HG02678 (cell line): ENCODE data around the gene CSNK1G1.

Experiments
- ATAC-seq: cut with Tn5 transposase; IDR thresholded peaks from one replicate; pipeline ENCODE4 v1.9.1; 2021; ENCODE audit warnings: mild to moderate bottlenecking, moderate library complexity; ENCODE audit not compliant: unreplicated experiment

The CSNK1G1 gene

DNA sequence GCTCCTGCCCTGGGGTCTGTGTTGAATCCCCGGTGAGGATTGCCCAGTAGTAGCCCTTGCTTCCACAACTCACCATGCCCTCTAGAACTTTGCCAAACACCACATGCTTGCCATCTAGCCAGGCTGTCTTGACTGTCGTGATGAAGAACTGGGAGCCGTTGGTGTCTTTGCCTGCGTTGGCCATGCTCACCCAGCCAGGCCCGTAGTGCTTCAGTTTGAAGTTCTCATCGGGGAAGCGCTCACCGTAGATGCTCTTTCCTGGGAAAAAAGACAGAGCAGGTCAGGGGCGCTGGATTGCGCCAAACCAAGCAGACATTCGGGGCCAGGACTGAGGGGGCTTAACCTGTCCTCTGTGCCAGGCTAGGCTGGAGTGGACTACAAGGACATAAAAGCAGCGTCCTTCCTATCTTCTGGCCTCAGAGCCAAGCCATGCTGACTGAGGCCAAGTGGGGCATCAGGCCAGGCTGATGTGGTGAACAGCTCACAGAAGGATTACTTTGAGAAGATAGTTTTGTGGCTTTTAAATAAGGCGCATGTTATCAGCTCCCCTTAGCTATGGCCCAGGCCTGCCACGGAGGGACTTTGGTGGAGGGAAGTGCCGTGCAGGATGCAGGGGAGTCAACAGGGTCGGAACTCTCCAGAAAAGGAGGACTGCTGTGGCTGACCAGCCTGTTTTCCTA lies 199.2 kb downstream of the CSNK1G1 start:
- no peak for ATAC-seq

DNA sequence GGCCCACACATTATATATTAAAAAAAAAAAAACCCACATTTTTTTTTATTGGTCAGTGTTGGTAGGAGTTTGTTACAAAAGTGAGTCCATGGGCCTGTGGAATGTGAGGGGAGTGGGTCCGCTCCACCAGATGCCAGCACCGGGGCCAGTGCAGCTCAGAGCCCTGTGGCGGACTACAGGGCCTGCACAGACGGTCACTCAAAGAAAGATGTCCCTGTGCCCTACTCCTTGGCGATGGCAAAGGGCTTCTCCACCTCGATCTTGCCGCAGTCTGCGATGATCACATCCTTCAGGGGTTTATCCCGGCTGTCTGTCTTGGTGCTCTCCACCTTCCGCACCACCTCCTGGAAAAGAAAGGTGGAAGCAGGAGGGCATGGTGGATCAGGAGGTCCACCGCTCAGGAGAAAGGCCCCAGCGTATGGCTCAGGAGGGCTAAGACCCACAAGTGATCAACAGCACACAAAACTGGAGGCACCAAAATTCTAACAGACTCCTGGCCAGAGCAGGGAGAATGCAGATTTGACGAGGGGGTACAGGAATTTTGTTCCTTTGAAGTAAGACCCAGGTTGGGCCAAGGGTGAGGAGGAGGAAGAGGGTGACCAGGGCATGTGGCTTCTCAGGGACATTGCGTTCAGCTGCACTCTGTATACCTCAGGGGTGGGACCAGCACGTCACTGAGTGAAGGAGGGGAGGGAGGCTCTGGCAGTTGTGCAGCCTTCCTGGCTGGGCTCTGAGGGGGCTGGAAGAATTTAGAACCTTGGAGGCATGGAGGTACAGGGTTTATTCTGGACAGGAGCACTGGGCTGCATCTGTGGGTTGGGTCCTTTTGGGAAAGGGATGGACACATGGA lies 199.9 kb downstream of the CSNK1G1 start:
- no peak for ATAC-seq

DNA sequence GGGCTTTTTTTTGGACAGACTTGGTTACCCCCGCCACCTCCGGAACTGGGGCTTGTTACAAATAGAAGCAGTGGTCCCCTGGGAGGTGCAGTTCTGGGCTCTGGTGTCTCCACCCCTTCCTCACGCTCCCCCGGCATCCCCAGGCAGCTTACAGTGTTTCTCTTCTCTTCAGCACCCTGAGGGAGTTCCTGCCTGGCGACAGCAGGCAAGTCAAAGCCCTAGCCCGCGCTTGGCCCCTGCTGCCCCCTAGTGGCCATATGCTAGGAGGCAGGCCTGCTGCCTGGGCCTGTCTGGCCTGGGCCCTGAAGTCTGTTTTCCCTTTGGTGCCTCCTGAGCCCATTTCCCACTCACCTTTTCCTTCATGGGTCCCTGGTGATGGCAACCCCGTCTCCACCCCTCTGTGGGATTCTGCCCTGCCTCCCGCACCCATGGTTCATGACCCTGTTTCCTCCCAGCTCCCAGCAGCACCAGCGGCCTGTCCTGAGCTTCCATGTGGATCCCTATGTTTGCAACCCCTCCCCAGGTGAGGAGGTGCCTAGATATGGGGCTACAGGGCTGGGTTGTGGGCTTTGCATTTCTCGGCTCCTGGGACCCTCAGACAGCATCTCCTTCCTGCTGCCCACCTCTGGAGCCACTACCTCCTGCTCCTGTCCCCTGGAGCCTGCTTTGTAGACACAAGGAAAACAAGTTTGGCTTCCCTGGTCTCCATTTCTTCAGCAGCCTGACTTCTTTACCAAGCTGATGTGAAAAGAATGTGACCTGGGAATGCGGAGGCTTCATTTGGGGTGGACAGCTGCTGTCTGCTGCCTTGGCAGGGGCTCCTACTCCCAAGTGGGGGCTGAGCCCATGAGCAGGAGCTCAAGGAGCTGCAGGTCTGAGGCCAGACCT lies 202.2 kb downstream of the CSNK1G1 start:
- peak; percentile 62 for ATAC-seq

- no peak for ATAC-seq
Measured at GRCh38 chr15:64152507-64153387, 203.2 kb downstream of the CSNK1G1 start.

GRCh38 chr15:64151727-64152506 lies 204.1 kb downstream of the CSNK1G1 start, which contains the start of gene SNX22:
TSS of gene SNX22 (plus strand) at chr15:64151731. CDS start at chr15:64151776, 45 bp downstream.
- peak; percentile 9 for ATAC-seq

DNA sequence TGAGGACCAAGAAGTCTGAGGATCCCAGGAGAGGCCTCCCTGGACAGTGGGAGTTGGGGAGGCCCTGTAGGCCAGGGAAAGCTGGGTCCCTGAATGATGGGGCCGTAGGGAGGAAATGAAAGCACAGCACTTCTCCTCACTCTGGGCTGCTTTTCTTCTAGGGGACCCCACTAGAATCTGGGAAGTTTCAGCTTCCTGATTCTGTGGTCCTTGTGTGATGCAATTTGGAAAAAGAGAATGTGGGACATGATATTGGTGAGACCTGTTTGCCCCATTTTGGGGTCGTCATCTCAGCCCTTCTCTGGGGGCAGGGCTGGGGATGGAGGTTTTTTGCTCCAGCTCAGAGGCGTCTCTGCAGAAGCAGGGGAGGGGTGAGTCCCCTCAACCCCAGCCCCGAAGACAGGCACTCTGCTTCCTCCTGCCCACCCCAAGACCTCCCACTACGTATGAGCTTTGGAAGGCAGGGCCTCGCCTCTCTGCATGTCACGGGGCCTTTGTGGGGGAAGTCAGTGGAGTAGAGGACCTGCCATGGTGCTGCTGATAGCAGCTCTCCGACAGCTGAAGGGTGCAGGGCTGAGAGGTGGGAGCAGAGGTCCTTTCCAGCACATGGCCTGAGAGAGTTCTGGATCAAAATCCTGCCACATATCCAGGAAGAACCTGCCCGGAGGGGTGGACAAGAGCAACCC lies 205.9 kb downstream of the CSNK1G1 start:
- no peak for ATAC-seq

- ATAC-seq: no peak
Measured at GRCh38 chr15:64149424-64149823, 206.5 kb downstream of the CSNK1G1 start.

DNA sequence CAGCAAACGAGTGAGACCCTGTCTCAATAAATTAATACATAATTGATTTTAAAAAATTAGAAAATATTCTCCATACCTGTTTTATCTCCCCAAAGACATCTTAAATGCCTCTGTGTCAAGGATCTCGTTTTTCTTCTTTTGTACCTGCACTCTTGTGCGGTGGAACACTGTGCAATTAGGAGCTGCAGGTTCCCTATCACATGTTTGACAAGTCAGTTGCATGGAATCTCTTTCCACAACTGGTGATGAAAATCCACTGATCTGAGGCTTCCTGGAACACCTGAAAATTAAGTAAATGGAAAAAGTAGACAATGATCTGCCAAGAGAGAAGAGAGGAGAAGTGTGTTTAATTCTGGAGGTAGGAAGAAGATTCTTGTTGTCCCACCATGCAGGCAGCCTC lies 207.4 kb downstream of the CSNK1G1 start:
- ATAC-seq: no peak

DNA sequence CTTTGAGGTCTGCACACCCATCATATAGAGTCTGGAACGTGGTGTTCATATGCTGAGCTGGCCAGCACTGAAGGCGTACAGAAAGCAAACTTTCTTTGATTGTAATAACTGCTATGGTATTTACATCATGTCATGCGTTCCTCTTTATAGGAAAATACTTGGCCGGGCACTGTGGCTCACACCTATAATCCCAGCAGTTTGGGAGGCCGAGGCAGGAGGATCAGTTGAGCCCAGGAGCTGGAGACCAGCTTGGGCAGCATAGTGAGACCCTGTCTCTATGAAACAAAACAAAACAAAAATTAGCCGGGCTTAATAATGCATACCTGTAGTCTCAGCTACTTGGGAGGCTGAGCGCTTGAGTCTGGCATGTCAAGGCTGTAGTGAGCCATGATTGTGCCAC lies 207.8 kb downstream of the CSNK1G1 start:
- ATAC-seq: no peak

DNA sequence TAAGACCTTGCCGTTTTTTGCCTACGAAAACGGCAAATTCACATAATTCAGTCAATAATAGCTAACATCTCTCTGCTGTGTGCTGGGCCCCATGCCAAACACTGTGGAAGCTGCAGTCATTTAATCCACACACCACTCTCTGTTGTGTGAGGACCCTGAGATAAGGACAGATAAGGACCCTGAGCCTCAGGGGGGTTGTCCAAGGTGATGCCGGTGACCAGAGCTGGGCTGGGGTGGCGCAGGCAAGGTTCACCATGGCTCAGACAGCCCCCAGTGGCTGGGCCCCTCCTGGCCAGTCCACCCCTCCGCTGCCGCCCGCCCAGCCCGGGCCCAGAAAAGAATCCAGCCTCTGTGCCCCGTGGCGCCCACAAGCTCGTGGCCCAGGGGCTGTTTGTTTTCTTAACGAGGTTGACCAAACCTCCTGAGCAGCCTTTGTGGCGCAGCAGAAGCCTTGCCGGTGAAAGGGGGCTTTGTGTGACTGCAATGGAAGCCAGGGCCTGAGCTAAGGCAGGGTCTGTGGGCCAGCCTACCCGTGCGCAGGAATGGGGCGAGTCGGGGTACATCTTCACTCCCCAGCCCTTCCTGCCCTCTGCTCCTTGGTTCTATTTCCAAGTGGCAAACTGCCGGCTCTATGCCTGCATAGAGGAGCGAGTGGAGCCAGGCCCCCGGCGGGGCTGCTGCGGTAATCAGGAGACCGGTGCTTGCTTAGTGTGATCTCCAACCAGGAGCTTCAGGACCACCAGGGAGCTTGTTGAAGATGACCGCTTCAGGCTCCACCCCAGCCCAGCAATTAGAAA lies 208.9 kb downstream of the CSNK1G1 start:
- ATAC-seq: no peak

- ATAC-seq: no peak
Measured at GRCh38 chr15:64146520-64146884, 209.5 kb downstream of the CSNK1G1 start.

DNA sequence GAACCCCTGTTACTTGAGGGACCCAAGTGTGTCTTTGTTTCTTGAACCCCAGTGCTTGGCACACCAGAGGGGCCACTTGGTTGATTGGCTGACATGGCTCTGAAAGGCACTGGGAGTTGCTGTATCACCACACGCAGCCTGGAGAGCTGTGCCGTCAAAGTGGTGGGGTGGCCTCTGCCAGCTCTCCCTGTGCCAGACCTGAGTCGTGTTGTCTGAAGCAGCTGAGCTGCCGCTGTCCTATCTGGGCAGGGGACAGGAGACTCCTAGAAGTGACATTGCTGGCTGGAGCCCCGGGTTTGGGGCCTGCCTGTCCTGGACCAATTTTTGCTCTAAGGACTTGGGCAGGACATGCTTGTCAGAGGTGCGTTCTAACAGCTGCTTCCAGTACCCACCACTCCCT lies 209.9 kb downstream of the CSNK1G1 start:
- no peak for ATAC-seq

GRCh38 chr15:64144565-64145281 lies 211.2 kb downstream of the CSNK1G1 start:
- peak; percentile 62 for ATAC-seq

- ATAC-seq: peak; percentile 4
Measured at GRCh38 chr15:64144192-64144564, 211.8 kb downstream of the CSNK1G1 start.

DNA sequence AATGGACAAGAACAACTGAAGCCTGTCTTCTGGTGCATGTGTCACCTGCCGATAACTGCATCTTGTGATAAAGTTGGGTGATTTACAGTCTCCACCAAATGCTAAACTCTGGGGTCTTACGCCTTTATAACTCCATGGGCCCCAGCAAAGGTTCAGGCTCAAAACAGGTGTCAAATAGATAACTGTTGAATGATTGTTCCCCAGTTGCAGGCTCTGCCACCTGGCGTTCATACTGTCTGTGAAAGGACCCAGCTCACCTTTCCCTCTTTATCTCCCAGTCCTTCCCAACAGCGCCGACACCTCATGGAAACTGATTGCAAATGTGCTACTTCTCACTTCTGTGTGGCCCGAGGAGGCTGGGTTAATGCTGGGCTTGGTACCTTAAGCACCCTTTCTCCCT lies 212.7 kb downstream of the CSNK1G1 start:
- ATAC-seq: no peak

- ATAC-seq: no peak
Measured at GRCh38 chr15:64141798-64142512, 214.0 kb downstream of the CSNK1G1 start.
